IPS-NIHi11 (cell line): ENCODE data around the gene TOR1B.

Experiments used
- DNase-seq: peaks from one replicate; pipeline ENCODE4 v3.0.0; 2012; ENCODE audit warnings: mixed read lengths, low spot score

TOR1B gene

GRCh38 chr9:129845373-129845772, 42.4 kb downstream of the TOR1B start:
- DNase-seq: no peak

- no peak for DNase-seq
Observed at GRCh38 chr9:129848712-129849441, 45.9 kb downstream of the TOR1B start.

GRCh38 chr9:129849901-129850300, 46.9 kb downstream of the TOR1B start:
- DNase-seq: no peak

- DNase-seq: no peak
Observed at GRCh38 chr9:129850821-129851550, 48.0 kb downstream of the TOR1B start.

- DNase-seq: no peak
Observed at GRCh38 chr9:129851821-129852220, 48.8 kb downstream of the TOR1B start.

- no peak for DNase-seq
Observed at GRCh38 chr9:129852579-129852978, 49.6 kb downstream of the TOR1B start.

GRCh38 chr9:129853614-129854013, 50.6 kb downstream of the TOR1B start:
- DNase-seq: no peak

- no peak for DNase-seq
Observed at GRCh38 chr9:129854588-129855110, 51.7 kb downstream of the TOR1B start.

- no peak for DNase-seq
Observed at GRCh38 chr9:129857207-129857606, 54.2 kb downstream of the TOR1B start.

- DNase-seq: no peak
Observed at GRCh38 chr9:129858167-129858962, 55.4 kb downstream of the TOR1B start.
